PC-9 (cell line): ENCODE results near the gene MAP3K7CL. TPM values are rescaled to one million over a fixed set of nuclear protein-coding genes. Genes with fewer than 3 reads are reported as not detected.

Source experiments
- BruUV-seq: library from RNA; stranded (reverse); fragments of 400-500 nt; replicated peaks from 2 replicates; lab custom pipeline; 2021; lab: Mats Ljungman, UMichigan
- CTCF ChIA-PET: fragments of 300-600 bp; sonication (Branson Sonifier 250); formaldehyde crosslinking; loops from one replicate; lab custom pipeline; 2022; ENCODE audit warnings: antibody characterized with exemption; lab: Charles Lee
- POLR2A ChIA-PET: fragments of 300-600 bp; sonication (Branson Sonifier 250); formaldehyde crosslinking; loops from one replicate; lab custom pipeline; 2022; ENCODE audit warnings: antibody characterized with exemption; ENCODE audit not compliant: unreplicated experiment; lab: Charles Lee
- DNase-seq, 2 experiments: peaks; one replicate each; pipeline versions ENCODE4 v3.0.0 to v3.0.0-alpha.2; 2015 to 2022; ENCODE audit warnings: mixed read lengths in 1 of 2
- H2AFZ ChIP-seq: fragments of 200-600 bp; sonication (generic); 2 replicates; pipeline ENCODE4 v1.8.1; 2017; ENCODE audit warnings: antibody characterized with exemption
- H3F3A ChIP-seq: fragments of 200-600 bp; sonication (generic); 2 replicates; pipeline ENCODE4 v1.8.1; 2017; ENCODE audit warnings: antibody characterized with exemption, mild to moderate bottlenecking, low read depth; ENCODE audit not compliant: insufficient read depth
- H3K27ac ChIP-seq: fragments of 200-600 bp; sonication (generic); 2 replicates; pipeline ENCODE4 v1.6.1; 2016; ENCODE audit warnings: mixed run types
- H3K27me3 ChIP-seq: fragments of 200-600 bp; sonication (generic); 2 replicates; pipeline ENCODE4 v1.6.1; 2016; ENCODE audit warnings: low read depth, mixed run types; ENCODE audit not compliant: insufficient read depth
- H3K36me3 ChIP-seq: fragments of 200-600 bp; sonication (generic); 2 replicates; pipeline ENCODE4 v1.6.1; 2016; ENCODE audit warnings: low read depth, mixed run types
- H3K4me1 ChIP-seq: fragments of 200-600 bp; sonication (generic); replicated peaks from 2 replicates; pipeline ENCODE4 v1.6.1; 2016; ENCODE audit warnings: mixed run types; ENCODE audit not compliant: insufficient read depth
- H3K4me2 ChIP-seq: fragments of 200-600 bp; sonication (generic); 2 replicates; pipeline ENCODE4 v1.6.1; 2017; ENCODE audit warnings: mixed run types
- H3K4me3 ChIP-seq: fragments of 200-600 bp; sonication (generic); 2 replicates; pipeline ENCODE4 v1.6.1; 2016; ENCODE audit warnings: mixed run types
- H3K79me2 ChIP-seq: fragments of 200-600 bp; sonication (generic); 2 replicates; pipeline ENCODE4 v1.6.1; 2017; ENCODE audit warnings: low read depth, mixed run types
- H3K9me2 ChIP-seq: fragments of 200-600 bp; sonication (generic); 2 replicates; pipeline ENCODE4 v1.8.1; 2017; ENCODE audit warnings: mild to moderate bottlenecking; ENCODE audit not compliant: insufficient read depth
- H3K9me3 ChIP-seq: fragments of 200-600 bp; sonication (generic); 2 replicates; pipeline ENCODE4 v1.8.1; 2016; ENCODE audit warnings: low read depth; ENCODE audit not compliant: insufficient read depth
- H4K20me1 ChIP-seq: fragments of 200-600 bp; sonication (generic); 2 replicates; pipeline ENCODE4 v1.8.1; 2017; ENCODE audit not compliant: insufficient read depth
- CTCF ChIP-seq: fragments of 200-600 bp; sonication (generic); conservative IDR thresholded peaks from 2 replicates; pipeline ENCODE4 v1.6.1; 2017; ENCODE audit warnings: mixed run types, antibody characterized with exemption, mild to moderate bottlenecking, moderate library complexity
- EZH2 ChIP-seq: fragments of 200-600 bp; sonication (generic); IDR thresholded peaks from 2 replicates; pipeline ENCODE4 v1.8.0; 2017; ENCODE audit warnings: antibody characterized with exemption, low read depth
- intact Hi-C: fragments of 100-400 bp; cut with micrococcal nuclease; formaldehyde crosslinking; loops from one replicate; pipeline ENCODE4 v1.10.0; 2022; ENCODE audit not compliant: unreplicated experiment
- total RNA-seq: library from RNA; stranded (reverse); gene quantifications from 2 replicates; pipeline ENCODE4 v1.2.3, GENCODE V29; 2021

MAP3K7CL gene
- total RNA-seq, 1 experiment from 2014 or later = 0.37 TPM

DNA sequence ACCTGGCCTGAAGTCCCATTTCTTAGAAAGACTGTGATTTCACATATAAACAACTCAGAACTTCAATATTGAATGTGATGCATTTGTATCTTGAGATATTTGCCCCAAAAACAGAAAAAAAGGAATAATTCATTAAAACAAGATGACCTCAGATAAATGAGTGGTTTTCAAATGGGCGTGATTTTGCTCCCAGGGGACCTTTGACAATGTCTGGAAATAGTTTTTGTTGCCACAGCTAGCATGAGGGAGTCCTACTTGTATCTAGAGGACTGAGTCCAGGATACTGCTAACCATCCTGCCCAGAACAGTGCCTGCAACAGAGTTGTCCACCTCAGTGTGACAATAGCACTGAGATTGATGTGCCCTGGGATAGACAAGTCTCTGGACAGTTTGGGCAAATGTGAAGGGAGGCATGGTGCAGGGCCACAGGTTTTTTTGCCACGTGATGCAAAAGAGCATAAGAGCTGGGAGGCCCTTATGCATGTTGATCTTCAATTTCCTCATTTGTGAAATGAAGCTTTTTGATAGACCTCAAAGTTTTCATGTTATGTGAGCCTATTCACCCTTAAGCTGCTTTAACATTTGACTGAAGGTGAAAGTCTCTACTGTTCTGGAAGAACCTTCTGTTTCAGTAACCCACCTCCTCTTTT lies 46.2 kb downstream of the MAP3K7CL start:
- BruUV-seq = no TSS peak
- ChIA-PET POLR2A (no interaction called here), CTCF (no interaction called here)
- Histone ChIP-seq H3K27me3 (no peaks in the 10 kb centered on the region), H3K9me3 (no peaks in the 10 kb centered on the region), H3K4me3 (no peak overlapping the region), H3K36me3 (no peaks in the 10 kb centered on the region), H3F3A (peaks cover 5% of the 10 kb centered on the region; the same call in 1 of the 2 replicates), H3K4me2 (no peak overlapping the region), H2AFZ (no peak overlapping the region), H3K79me2 (no peaks in the 10 kb centered on the region), H3K4me1 (peaks cover 47% of the 10 kb centered on the region), H4K20me1 (no peaks in the 10 kb centered on the region), H3K27ac (no peak overlapping the region), H3K9me2 (no peaks in the 10 kb centered on the region)
- no peak for DNase-seq
- intact Hi-C loops = no loop called here
- TF ChIP-seq EZH2 = no peak
- no peak for TF ChIP-seq CTCF

DNA sequence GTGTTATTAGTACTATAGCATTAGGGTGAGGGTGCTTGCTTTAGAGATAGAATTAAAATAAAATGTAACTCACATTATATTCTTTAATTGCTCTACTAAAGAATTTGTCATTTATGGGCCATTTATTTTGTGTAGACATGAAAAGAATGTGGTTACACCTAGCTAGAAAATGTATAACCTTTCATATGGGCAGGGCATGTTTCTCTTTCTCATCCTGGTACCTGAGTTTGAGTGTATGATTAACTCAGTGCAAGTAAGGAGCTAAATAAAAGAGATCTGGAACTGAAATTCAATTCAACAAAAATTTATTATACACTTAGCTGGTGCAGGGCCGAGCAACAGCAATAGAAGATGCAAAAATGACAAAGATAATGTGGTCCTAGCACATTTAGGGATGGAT lies 47.4 kb downstream of the MAP3K7CL start:
- H3F3A ChIP-seq = peaks cover 15% of the 10 kb centered on the region
- 0 out of 2 replicates have a peak overlapping the region, but pooled peaks have one; percentile 29 for H3K27ac ChIP-seq
- H3K9me3 ChIP-seq = no peaks in the 10 kb centered on the region
- H3K4me2 ChIP-seq = peak overlapping the region; percentile 19; the same call in 1 of the 2 replicates
- TF ChIP-seq EZH2 (no peak), CTCF (no peak)
- peak in 1 of 2 experiments; percentile 57 for DNase-seq
- H3K79me2 ChIP-seq = no peaks in the 10 kb centered on the region
- H3K9me2 ChIP-seq = no peaks in the 10 kb centered on the region
- POLR2A ChIA-PET = interaction anchor here (0.6 to 0.7 kb wide), 2 partner anchors 91 to 167 kb away, joined by 3 read pairs; no protein-coding TSS in a partner anchor
- no peaks in the 10 kb centered on the region for H3K27me3 ChIP-seq
- H2AFZ ChIP-seq = no peak overlapping the region
- H3K4me1 ChIP-seq = peaks cover 58% of the 10 kb centered on the region
- H3K36me3 ChIP-seq = no peaks in the 10 kb centered on the region
- intact Hi-C loops = no loop called here
- CTCF ChIA-PET = no interaction called here
- no peaks in the 10 kb centered on the region for H4K20me1 ChIP-seq
- H3K4me3 ChIP-seq = no peak overlapping the region
- BruUV-seq = no TSS peak

- H3K36me3 ChIP-seq = no peaks in the 10 kb centered on the region
- CTCF ChIA-PET = interaction anchor here (0.6 kb wide), 1 partner anchor 346 kb away, joined by 3 read pairs; no protein-coding TSS in a partner anchor
- peaks cover 69% of the 10 kb centered on the region for H3K4me1 ChIP-seq
- H3F3A ChIP-seq = peaks cover 26% of the 10 kb centered on the region
- H2AFZ ChIP-seq = no peak overlapping the region
- H3K27me3 ChIP-seq = no peaks in the 10 kb centered on the region
- H3K79me2 ChIP-seq = no peaks in the 10 kb centered on the region
- H4K20me1 ChIP-seq = no peaks in the 10 kb centered on the region
- no TSS peak for BruUV-seq
- H3K4me3 ChIP-seq = no peak overlapping the region
- H3K9me2 ChIP-seq = no peaks in the 10 kb centered on the region
- H3K9me3 ChIP-seq = no peaks in the 10 kb centered on the region
- H3K4me2 ChIP-seq = no peak overlapping the region
- intact Hi-C loops = no loop called here
- no peak overlapping the region for H3K27ac ChIP-seq
- DNase-seq = no peak
- TF ChIP-seq EZH2 (no peak), CTCF (no peak)
- POLR2A ChIA-PET = interaction anchor here (0.9 kb wide), 1 partner anchor 1028 kb away, joined by 3 read pairs; no protein-coding TSS in a partner anchor
Measured at GRCh38 chr21:29178926-29179325, 48.5 kb downstream of the MAP3K7CL start.
